IMR-90 (cell line): ENCODE results near the gene IFNA8. TPM values are rescaled to one million over a fixed set of nuclear protein-coding genes. Genes with fewer than 3 reads are reported as not detected.

Source experiments
- ATAC-seq: fragments of 200-7000 bp; cut with Tn5 transposase; 2 replicates; pipeline ENCODE4 v1.9.1; 2020; ENCODE audit warnings: low read depth, mild to moderate bottlenecking, moderate library complexity
- BruUV-seq: library from RNA; stranded (reverse); fragments of 400-500 nt; replicated peaks from 2 replicates; lab custom pipeline; 2021; lab: Mats Ljungman, UMichigan
- CTCF ChIA-PET: fragments of 300-600 bp; formaldehyde crosslinking; extraction: SDS; loops from one replicate; lab custom pipeline; 2021; ENCODE audit warnings: antibody characterized with exemption; lab: Yijun Ruan, JAX
- POLR2A ChIA-PET: fragments of 300-600 bp; sonication (Branson Sonifier 250); formaldehyde crosslinking; loops from one replicate; lab custom pipeline; 2022; ENCODE audit warnings: antibody characterized with exemption; ENCODE audit not compliant: unreplicated experiment; lab: Charles Lee
- DNase-seq: peaks from one replicate; pipeline ENCODE4 v3.0.0; 2013
- H2AFZ ChIP-seq: replicated peaks from 2 replicates; pipeline ENCODE3; 2013; ENCODE audit warnings: low read length, mild to moderate bottlenecking; ENCODE audit not compliant: poor library complexity
- H2AK5ac ChIP-seq: 2 replicates; pipeline ENCODE4 v1.6.1; 2013; ENCODE audit warnings: low read depth, low read length, inconsistent platforms
- H2AK9ac ChIP-seq: replicated peaks from 2 replicates; pipeline ENCODE3; 2013; ENCODE audit warnings: mild to moderate bottlenecking, low read depth, low read length, moderate library complexity; ENCODE audit not compliant: poor library complexity
- H2BK120ac ChIP-seq: 2 replicates; pipeline ENCODE4 v1.6.1; 2013; ENCODE audit warnings: low read depth, low read length, inconsistent platforms
- H2BK15ac ChIP-seq: 3 replicates; pipeline ENCODE4 v1.6.1; 2013; ENCODE audit warnings: low read depth, low read length, inconsistent platforms
- H2BK20ac ChIP-seq: 2 replicates; pipeline ENCODE4 v1.6.1; 2013; ENCODE audit warnings: low read depth, mild to moderate bottlenecking, inconsistent platforms, low read length, moderate library complexity
- H2BK5ac ChIP-seq: 2 replicates; pipeline ENCODE4 v1.6.1; 2013; ENCODE audit warnings: mild to moderate bottlenecking, low read depth, low read length, inconsistent platforms; ENCODE audit not compliant: poor library complexity, severe bottlenecking
- H3K14ac ChIP-seq: replicated peaks from 2 replicates; pipeline ENCODE4 v1.6.1; 2013; ENCODE audit warnings: low read depth, low read length, inconsistent platforms
- H3K18ac ChIP-seq: 2 replicates; pipeline ENCODE4 v1.6.1; 2013; ENCODE audit warnings: low read depth, low read length, control low read depth
- H3K23ac ChIP-seq: 2 replicates; pipeline ENCODE4 v1.6.1; 2013; ENCODE audit warnings: low read depth, low read length, inconsistent platforms
- H3K27ac ChIP-seq: 2 replicates; pipeline ENCODE4 v1.5.1; 2013; ENCODE audit warnings: mild to moderate bottlenecking, control low read depth, low read length; ENCODE audit not compliant: insufficient read depth
- H3K27me3 ChIP-seq: 2 replicates; pipeline ENCODE4 v1.6.1; 2013; ENCODE audit warnings: low read length; ENCODE audit not compliant: control insufficient read depth, insufficient read depth
- H3K36me3 ChIP-seq: 2 replicates; pipeline ENCODE4 v1.6.1; 2013; ENCODE audit warnings: low read length, mixed read lengths; ENCODE audit not compliant: control insufficient read depth, insufficient read depth
- H3K4ac ChIP-seq: 2 replicates; pipeline ENCODE4 v1.6.1; 2013; ENCODE audit warnings: low read depth, low read length, inconsistent platforms
- H3K4me1 ChIP-seq: 2 replicates; pipeline ENCODE4 v1.6.1; 2013; ENCODE audit warnings: low read length, mixed read lengths; ENCODE audit not compliant: control insufficient read depth, insufficient read depth
- H3K4me2 ChIP-seq: 2 replicates; pipeline ENCODE4 v1.6.1; 2013; ENCODE audit warnings: low read depth, mild to moderate bottlenecking, control low read depth, low read length, moderate library complexity
- H3K4me3 ChIP-seq: 2 replicates; pipeline ENCODE4 v1.5.1; 2013; ENCODE audit warnings: low read depth, mild to moderate bottlenecking, control low read depth, low read length, moderate library complexity; ENCODE audit not compliant: insufficient read depth
- H3K56ac ChIP-seq: 2 replicates; pipeline ENCODE4 v1.6.1; 2013; ENCODE audit warnings: low read length, inconsistent platforms; ENCODE audit not compliant: insufficient read depth; ENCODE audit errors: extremely low read depth
- H3K79me1 ChIP-seq, 2 experiments: 2 replicates each; pipeline ENCODE4 v1.6.1; 2013; ENCODE audit warnings: low read length in 2 of 2, inconsistent platforms in 1 of 2, low read depth in 1 of 2
- H3K9ac ChIP-seq: 2 replicates; pipeline ENCODE4 v1.6.1; 2013; ENCODE audit warnings: low read depth, low read length, control low read depth
- H3K9me1 ChIP-seq: 2 replicates; pipeline ENCODE4 v1.6.1; 2013; ENCODE audit warnings: low read length, inconsistent platforms; ENCODE audit not compliant: insufficient read depth
- H3K9me3 ChIP-seq: 2 replicates; pipeline ENCODE4 v1.6.1; 2013; ENCODE audit warnings: low read length; ENCODE audit not compliant: control insufficient read depth, insufficient read depth
- H4K20me1 ChIP-seq: 2 replicates; pipeline ENCODE4 v1.6.1; 2013; ENCODE audit warnings: low read length, inconsistent platforms; ENCODE audit not compliant: insufficient read depth
- H4K5ac ChIP-seq: 2 replicates; pipeline ENCODE4 v1.6.1; 2013; ENCODE audit warnings: mild to moderate bottlenecking, low read depth, low read length, control low read depth
- H4K8ac ChIP-seq, 2 experiments: 2 replicates each; pipeline ENCODE4 v1.6.1; 2013; ENCODE audit warnings: low read depth in 2 of 2, low read length in 2 of 2, control low read depth in 1 of 2, inconsistent platforms in 1 of 2
- H4K91ac ChIP-seq: 2 replicates; pipeline ENCODE4 v1.6.1; 2013; ENCODE audit warnings: low read depth, low read length, inconsistent platforms; ENCODE audit not compliant: insufficient read depth
- CHD1 ChIP-seq: IDR thresholded peaks from 2 replicates; pipeline ENCODE4 v1.6.1; 2012; ENCODE audit warnings: low read depth, low read length, improper control_type of control experiment
- MAFK ChIP-seq: IDR thresholded peaks from 2 replicates; pipeline ENCODE4 v1.6.1; 2012; ENCODE audit warnings: low read depth, low read length, improper control_type of control experiment
- MAZ ChIP-seq: IDR thresholded peaks from 2 replicates; pipeline ENCODE4 v1.6.1; 2012; ENCODE audit warnings: low read depth, mild to moderate bottlenecking, low read length, improper control_type of control experiment, moderate library complexity, borderline replicate concordance
- NFE2L2 ChIP-seq: fragments of 150-350 bp; IDR thresholded peaks from 2 replicates; pipeline ENCODE4 v1.6.1; 2016; ENCODE audit warnings: low read depth, mild to moderate bottlenecking, low read length
- POLR2A ChIP-seq: IDR thresholded peaks from 2 replicates; pipeline ENCODE4 v1.6.1; 2012; ENCODE audit warnings: mild to moderate bottlenecking, low read depth, low read length
- WGBS, 2 experiments: methylation state at CpG; one replicate each; pipeline versions ENCODE4 v1.1.5 to v1.1.7; 2013; ENCODE audit warnings: missing lambda C conversion rate in 2 of 2; ENCODE audit not compliant: insufficient read length in 1 of 2; ENCODE audit errors: extremely low coverage in 2 of 2; 5-methylcytosine and 5-hydroxymethylcytosine counted together
- dilution Hi-C: fragments of 300-500 bp; cut with HindIII; formaldehyde crosslinking; loops from one replicate; pipeline ENCODE4 v1.14.3; 2018; ENCODE audit warnings: low sequenced_read_pairs; ENCODE audit not compliant: unreplicated experiment
- in situ Hi-C: fragments of 300-500 bp; cut with MboI; formaldehyde crosslinking; loops from 3 replicates; pipeline ENCODE4 v1.14.3; 2019; ENCODE audit warnings: low sequenced_read_pairs, inconsistent platforms, mixed read lengths
- intact Hi-C: fragments of 100-400 bp; cut with micrococcal nuclease; formaldehyde crosslinking; loops from 2 replicates; pipeline ENCODE4 v1.10.0; 2022
- polyA plus RNA-seq, 3 experiments: library from polyadenylated mRNA; depleted of rRNA; stranded (reverse); fragments of >200 nt; gene quantifications; 2 replicates each; pipeline ENCODE4 v1.2.3, GENCODE V29; 2012; ENCODE audit warnings: low replicate concordance in 1 of 3
- total RNA-seq: library from RNA; depleted of rRNA; stranded (reverse); fragments of >200 nt; gene quantifications from 2 replicates; pipeline ENCODE4 v1.2.3, GENCODE V29; 2012

Gene IFNA8
- total and polyA plus RNA-seq, 2 of the 4 experiments (the other 2 are of a cell fraction), result not detected

GRCh38 chr9:21415493-21416267, 6.8 kb downstream of the IFNA8 start:
- Histone ChIP-seq H3K9me3 (no peaks in the 10 kb centered on the region), H3K27me3 (peaks cover 8% of the 10 kb centered on the region), H2BK5ac (no peak overlapping the region), H4K91ac (no peak overlapping the region), H2BK20ac (no peak overlapping the region), H3K4me1 (peaks cover 4% of the 10 kb centered on the region; the same call in 1 of the 2 replicates), H3K56ac (no peak overlapping the region), H3K4ac (no peak overlapping the region), H3K9me1 (no peaks in the 10 kb centered on the region), H3K9ac (no peak overlapping the region), H3K27ac (no peak overlapping the region), H2BK15ac (no peak overlapping the region), H3K36me3 (no peaks in the 10 kb centered on the region), H4K5ac (no peak overlapping the region), H3K4me2 (no peak overlapping the region), H3K18ac (no peak overlapping the region), H2AK5ac (no peak overlapping the region), H4K8ac (no peak overlapping the region), H3K23ac (no peak overlapping the region), H2BK120ac (no peak overlapping the region), H3K79me1 (no peaks in the 10 kb centered on the region), H4K20me1 (no peaks in the 10 kb centered on the region), H3K14ac (no peak overlapping the region), H2AFZ (no peak overlapping the region), H3K4me3 (no peak overlapping the region), H2AK9ac (no peak overlapping the region)
- dilution Hi-C loops (no loop called here), in situ Hi-C loops (no loop called here), intact Hi-C loops (no loop called here)
- CTCF ChIA-PET, result interaction anchor here (1.1 to 2.0 kb wide), 2 partner anchors 19 to 20 kb away, joined by 4 to 7 read pairs; no protein-coding TSS in a partner anchor
- 80% methylated on average over 1 of the region's 5 CpGs; no CpG with 5 or more reads in 1 of the 2 experiments for WGBS, 2 experiments
- ATAC-seq, result no peak
- no peak for TF ChIP-seq POLR2A
- no peak for TF ChIP-seq CHD1
- peak; percentile 84 for TF ChIP-seq NFE2L2
- peak; percentile 95 for TF ChIP-seq MAFK
- TF ChIP-seq MAZ, result no peak
- POLR2A ChIA-PET, result no interaction called here
- DNase-seq, result no peak
- no TSS peak for BruUV-seq
